OCI-M2 (cell line): ENCODE measurements around the gene SYNE1.
"Not testable (repeated sequence)": the region's sequence is repeated elsewhere in the genome, so short reads cannot be mapped to it uniquely, and the experiment has no call there.

ENCODE experiments used
- DNase-seq: peaks from one replicate; lab custom pipeline; 2025; ENCODE audit not compliant: unreplicated experiment; lab: John Stamatoyannopoulos, UW

Gene SYNE1

DNA sequence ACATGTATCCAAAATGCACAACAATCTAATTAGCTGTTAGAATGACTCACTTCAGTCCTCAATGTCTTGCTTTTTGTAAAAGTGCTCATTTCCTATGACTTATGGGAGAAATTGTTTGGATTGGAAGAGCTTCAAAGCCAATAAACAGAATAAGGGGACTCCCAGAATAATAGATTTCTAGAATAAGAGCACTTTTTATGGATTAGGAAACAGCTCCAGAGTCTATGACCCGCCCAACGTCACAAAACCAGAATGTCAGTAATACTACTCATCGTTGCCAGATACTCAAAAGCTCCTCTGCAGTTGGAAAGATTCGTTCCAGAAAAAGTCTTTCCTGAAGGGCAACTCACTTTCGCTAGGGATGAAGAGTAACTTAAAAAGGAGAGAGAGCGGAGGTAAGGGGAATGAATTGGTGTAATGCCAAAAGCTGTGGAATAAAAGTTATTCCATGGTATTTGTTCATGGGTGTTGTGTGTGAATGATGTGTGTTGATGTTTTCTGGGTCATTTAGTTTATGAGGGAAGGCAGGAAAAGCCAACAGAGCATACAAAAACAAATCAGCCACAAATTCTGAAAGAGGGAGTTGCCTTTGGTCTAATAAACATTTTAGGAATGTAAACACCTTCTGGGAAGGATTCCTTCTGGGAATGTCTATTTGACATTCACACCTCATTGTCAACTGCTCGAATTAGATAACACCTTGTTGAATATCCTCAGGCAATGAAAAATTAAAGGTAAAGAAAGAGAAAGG is 64.6 kb downstream of the SYNE1 start:
- DNase-seq: no peak

DNA sequence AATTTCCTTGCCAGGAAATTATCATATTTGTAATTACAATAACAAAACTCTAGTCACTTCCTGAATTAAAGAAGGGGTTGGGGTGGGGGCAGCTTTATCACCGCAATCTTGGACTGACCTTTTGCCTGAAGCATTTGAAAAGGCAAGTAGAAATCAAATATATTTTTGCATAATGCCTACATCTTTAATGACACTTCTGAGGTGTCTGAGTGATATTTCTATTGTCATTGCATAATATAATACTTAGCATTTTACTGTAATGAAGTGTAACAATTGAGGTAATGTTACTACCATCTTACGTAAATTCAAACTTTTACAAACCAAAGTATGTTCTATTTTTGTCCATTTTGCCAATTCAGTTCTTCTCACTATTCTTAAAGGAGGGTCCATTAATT is 65.2 kb downstream of the SYNE1 start:
- DNase-seq: no peak

DNA sequence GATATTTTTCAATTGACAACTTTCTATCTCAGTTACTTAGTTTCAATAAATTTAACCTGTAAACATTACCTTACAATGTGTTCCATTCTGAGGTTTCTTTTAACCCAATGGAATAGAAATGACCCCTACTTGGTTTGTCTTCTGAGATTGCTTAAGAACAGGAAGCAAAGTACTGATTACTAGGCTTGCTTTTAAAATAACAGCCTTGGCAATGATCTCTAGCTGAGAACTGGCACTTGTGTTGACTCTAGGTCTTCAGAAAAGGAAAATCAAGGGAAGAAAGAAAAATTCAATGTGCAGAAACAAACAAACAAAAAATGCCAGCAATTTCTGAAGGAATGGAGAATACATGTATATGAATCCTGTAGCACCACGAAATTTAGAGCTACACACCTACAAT is 66.1 kb downstream of the SYNE1 start:
- DNase-seq: no peak

DNA sequence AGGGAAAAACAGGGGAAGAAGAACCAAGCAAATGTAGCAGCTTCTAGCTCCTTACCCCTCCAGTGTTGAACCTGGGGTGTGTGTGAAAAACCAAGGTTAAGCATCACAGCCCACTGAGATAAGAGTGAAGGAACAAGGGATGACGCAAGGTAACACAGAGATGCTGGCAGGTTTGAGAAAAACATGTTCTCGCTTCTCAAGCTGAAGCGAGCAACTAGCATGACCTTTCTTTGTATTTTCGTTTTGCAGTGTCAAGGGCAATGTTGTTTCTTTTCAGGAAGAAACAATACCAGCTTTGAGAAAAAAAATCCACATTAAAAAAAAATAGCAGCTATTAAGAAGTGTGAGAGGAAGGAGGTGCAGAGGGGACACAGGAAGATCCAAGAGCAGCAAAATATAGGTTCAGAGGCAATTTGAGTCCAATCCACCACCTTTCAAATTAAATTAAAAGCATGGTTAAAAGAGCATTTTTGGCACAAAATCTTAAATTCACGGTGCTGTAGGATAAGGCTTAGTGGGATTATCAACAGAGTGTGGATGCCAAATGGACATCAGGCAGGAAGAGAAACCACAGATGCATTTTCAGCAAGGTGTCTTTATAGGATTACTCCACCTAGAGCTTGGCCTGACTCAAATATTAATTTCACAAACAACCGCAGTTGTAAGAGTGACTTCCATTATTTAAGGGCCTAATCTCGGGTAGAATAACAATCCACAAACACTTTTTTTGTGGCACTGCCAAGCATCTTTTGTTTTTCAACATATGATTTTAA is 70.9 kb downstream of the SYNE1 start:
- no peak for DNase-seq

DNA sequence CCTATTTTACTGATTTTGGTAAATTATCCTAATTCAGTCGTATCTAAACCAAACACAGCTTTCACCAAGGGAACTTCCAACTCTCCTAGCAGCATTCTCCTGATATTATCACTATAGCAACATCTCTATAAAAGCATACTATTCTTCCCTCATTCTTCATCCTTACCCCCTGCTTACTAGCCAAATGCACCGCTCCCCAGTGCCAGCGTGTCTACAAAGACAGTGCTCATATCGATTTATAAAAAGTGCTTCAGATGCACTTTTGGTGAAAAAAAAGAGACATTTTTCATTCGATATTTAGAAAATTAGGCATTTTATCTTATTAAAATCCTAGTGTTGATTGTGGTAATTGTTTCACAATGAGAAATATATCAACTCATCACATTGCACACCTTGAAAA is 74.0 kb downstream of the SYNE1 start:
- DNase-seq: no peak

DNA sequence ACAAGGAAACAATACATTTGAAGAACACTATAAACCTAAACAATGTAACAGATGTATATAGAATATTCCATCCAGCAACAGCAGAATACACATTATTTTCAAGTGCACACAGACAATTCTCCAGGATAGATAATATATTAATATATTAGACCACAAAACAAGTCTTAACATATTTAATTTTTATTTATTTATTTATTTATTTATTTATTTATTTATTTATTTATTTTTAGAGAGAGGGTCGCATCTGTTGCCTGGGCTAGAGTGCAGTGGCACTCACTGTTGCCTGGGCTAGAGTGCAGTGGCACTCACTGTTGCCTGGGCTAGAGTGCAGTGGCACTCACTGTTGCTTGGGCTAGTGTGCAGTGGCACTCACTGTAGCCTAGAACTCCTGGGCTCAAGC is 78.4 kb downstream of the SYNE1 start:
- DNase-seq: not testable (repeated sequence)

DNA sequence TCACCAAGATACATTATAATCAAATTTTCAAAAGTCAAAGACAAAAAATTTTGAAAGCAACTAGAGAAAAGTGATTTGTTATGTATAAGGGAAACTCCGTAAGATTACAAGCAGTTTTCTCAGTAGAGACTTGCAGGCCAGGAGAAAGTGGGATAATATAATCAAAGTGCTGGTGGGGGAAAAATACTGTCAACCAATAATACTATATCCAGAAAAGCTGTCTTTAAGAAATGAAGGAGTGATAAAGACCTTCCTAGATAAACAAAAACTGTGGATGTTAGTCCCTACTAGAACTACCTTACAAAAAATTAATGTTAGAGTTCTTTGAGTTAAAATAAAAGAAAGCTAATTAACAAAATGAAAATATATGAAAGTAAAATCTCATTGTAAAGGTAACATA is 79.7 kb downstream of the SYNE1 start:
- DNase-seq: no peak

DNA sequence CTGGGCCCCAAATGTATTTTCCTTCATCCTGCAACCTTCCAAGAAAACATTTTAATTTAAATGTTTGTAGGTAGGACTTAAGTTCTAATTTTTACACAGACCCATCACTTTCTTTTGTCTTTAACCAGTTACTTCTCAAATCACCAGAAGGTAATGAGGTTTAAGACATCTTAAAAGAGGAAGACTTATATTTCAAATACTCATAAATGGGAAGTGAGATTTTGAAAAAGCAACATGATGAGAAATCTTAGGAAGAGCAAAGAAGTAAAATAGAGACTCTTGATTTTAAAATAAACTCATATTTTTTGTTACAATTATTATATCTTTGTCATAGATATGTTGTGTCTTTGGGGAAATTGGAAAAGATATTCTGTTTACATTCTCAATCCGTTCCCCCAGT is 82.3 kb downstream of the SYNE1 start:
- no peak for DNase-seq

DNA sequence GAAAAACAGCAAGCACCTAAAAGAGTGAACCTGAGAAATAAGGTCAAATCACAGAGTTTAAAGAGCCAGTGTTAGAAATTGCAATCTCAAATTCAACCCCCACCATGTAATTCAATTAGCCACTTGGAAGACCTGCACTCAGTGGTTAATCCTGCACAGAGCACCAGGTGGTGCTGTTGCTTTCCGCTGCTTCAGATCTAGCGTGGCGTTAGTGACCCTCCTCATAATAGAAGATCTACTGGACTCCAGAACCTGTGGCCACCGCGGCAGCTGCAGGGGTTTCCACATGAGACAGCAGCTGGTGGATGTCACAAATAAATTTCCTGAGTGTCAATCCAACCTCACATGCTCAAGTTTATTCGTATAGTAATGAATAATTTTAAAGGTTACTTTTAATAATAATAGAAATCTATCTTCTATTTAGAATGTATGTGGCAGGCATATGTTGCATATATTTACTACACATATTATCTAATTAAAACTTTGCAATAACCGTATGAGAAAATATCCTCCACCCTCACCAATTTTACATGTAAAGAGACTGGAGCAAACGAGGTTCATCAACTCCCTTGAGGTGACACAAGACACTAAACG is 84.4 kb downstream of the SYNE1 start:
- peak; percentile 71 for DNase-seq

DNA sequence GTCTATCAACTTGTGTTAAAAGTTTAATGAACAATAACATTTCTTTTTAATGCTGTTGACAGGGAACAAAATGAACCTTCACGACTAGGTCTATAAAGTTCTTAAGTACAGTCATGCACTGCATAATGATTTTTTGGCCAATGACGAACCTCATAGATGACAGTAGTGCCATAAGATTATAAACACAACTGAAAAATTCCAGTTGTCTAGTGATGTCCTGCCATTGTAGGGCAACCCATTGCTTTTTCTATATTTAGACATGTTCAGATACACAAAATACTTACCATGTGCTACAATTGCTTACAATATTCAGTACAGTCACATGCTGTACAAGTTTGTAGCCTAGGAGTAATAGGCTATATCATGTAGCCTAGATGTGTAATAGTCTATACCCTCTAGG is 93.6 kb downstream of the SYNE1 start:
- no peak for DNase-seq

DNA sequence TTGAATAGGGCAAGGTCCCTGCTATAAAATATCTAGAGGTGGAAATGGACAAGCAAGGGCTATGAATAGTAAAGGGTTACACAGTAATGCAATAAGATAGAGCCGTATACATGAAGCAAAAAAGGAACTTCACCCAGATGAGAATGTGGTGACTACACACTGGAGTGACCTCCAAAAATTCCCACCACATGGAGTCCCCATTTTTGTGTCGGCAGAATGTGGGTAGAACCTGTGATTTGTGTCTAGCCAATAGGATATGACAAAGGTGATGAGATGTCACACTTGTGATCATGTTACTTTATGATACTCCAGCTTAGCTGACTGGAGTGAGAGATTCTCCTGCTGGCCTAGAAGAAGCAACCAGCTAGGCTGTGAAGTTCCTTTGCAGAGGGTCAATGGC is 96.8 kb downstream of the SYNE1 start:
- DNase-seq: no peak

DNA sequence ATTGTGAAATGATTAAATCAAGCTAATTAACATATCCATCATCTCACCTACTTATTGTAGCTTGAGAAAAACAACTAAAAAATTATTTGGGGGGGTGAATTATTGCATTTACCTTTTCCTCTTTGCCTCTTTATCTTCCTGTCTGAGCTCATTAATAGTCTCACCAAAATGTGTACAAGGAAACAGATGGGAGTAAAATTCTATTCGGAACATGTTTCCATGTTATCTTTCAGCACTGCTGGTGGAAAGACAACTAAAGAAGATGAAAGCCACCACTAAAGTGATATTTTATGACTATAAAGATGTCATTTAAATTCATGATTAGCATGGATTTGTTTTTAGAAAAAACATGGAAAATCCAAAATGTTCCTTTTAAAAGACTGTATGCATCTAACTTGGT is 102.6 kb downstream of the SYNE1 start:
- DNase-seq: no peak

DNA sequence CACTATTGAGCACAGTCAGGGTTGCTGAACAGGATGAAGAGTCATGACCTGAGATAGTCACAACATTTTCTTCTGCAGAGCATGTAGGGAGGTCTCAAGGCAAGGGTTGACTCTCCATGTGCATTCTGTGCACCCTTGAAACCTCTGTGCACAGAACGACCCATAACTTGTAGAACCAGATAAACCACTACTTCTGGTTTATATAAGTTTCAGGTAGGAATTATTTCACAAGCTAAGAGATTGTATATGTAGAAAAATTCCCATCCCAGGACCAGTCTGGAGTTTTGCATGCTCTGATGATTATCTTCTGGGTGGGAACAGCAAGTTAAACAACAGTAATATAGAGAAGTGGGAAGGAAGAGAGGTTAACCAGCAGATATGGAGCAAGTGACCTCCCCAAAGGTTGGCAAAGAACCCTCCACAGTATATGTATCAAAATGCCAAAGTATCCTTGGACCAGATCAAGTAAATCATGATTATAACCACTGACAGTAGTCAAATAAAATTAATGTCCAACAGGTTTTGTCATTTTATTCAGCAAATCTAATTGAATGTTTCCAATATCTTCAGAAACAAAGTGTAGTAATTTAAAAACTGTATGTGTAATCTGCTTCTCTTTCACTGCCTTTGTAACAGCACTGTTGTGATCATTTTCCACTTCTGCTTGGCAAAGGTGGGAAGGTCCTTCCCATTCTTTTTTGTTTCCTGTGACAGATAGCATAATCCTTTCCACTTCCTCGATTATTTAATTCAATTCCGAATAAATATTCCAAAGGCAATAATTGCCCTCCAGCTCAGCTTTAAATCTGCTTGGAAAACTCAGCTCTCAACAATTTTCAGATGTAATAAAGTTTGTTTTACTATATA is 104.4 kb downstream of the SYNE1 start:
- no peak for DNase-seq

DNA sequence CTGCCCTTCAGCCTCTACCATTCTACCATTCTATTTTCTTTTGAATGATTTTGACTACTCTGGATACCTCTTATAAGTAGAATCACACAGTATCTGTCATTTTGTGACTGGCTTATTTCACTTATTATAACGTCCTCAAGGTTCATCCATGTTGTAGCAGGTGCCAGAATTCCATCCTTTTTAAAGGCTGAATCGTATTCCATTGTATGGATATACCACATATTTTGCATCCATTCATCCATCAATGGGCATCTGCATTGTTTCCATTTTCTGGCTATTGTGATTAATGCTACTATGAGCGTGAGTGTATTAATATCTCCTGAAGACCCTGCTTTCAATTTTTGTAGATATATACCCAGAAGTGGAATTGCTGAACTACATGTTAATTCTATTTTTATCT is 105.5 kb downstream of the SYNE1 start:
- DNase-seq: no peak

DNA sequence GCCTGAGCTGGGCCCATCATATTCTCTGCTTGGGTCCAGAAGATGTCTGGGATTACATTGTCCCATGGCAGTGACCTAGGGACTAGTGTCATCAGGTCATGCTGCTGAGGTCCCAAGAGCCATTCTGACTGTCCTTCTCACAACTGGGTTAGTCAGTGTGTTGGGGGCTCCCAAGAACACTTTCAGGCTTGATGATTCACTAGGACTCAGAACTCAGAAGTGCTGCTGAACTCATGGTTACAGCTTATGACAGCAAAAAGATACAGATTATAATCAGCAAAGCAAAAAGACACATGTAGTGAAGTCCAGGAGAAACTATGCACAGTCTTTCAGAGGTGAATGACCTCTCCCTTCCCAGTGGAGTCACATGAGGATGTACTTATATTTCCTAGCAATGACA is 107.8 kb downstream of the SYNE1 start:
- no peak for DNase-seq

DNA sequence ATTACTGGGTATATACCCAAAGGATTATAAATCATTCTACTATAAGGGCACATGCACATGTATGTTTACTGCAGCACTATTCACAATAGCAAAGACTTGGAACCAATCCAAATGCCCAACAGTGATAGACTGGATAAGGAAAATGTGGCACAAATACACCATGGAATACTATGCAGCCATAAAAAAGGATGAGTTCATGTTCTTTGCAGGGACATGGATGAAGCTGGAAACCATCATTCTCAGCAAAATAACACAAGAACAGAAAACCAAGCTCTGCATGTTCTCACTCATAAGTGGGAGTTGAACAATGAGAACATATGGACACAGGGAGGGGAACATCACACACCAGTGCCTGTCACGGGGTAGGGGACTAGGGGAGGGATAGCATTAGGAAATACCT is 123.0 kb downstream of the SYNE1 start:
- not testable (repeated sequence) for DNase-seq

DNA sequence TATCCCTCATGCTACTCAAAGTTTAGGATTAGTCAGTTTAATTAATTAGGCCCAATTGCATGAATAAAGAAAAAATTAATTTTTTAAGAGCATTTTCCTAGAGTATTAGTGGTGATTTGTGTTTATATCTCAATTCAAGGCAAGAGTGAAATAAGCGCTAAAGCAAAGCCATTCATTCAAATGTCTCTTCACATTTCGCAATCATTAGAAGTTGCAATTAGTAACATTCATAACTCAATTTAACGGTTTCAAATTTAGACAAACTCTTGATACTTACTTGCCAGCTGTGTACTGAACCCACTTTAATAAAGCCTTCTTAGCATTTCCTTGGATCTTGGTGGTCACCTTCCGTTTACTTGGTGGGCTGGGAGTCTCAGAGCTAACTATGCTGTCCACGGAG is 127.2 kb downstream of the SYNE1 start:
- DNase-seq: no peak

DNA sequence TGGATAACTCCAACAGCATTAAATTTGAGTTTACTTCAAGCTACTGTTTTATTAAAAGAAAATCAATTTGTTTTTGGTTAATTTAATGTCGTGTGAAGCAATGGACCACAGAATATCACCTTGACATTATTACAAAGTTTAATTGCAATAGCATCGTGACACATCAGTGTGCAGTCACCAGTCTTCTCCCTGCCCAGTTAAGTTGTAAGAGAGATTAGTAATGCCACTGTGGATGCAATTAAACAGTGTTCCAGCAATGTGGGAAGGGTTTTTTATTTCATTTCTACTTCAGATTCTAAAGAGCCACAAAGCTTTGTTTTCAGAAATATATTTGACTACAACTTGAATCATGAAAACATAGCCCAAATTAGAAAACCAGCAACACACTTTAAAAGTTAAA is 128.7 kb downstream of the SYNE1 start:
- DNase-seq: no peak

DNA sequence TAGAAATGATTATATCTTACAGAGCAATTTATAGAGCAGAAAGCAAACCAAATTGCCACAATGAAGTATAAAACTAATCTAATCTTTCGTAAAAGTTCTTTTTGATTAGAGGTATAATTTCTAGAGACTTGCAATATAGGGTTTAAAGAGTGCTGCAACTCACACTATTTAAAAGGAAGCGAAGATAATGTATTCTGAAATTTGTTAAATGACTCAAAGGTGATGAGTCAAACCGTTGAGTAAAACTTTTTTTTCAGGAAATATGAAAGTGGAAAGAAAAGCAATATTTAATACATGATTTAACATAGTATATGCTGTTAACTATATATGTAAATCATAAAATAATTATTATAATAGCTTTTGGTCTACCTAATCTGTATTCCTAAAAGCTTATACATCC is 133.6 kb downstream of the SYNE1 start:
- DNase-seq: no peak

DNA sequence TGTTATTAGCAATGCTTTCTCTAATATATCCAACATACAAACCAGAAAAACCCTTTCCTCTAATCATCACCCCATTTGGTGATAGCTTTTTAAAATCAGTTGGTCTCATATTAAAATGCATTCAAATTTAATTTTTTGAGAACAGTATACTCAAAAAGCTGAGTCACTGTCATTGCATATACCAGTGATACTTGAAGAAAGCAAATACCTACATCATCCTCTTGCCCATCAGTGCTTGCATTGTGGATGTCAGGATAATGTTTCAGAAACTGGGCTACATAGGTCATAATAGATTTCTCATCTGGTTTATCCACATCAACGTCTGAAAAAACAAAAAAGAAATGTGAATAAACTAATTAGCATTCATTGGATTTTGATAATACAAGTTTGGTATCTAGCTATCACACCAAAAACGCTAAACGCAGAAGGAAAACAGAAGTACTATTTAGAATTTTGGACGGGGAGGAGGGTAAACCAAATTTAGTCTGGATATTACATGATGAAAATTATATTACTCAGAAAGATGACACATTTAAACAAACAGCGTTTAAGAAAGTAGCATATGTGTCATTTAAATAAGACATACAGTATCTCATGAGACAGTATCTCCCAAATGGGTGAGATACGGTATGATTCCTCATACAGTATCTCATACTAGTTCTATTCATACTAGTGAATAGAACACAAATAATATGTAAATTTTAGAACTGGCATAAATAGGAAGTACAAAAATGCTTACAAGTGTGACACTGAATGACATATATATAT is 134.6 kb downstream of the SYNE1 start:
- DNase-seq: no peak

DNA sequence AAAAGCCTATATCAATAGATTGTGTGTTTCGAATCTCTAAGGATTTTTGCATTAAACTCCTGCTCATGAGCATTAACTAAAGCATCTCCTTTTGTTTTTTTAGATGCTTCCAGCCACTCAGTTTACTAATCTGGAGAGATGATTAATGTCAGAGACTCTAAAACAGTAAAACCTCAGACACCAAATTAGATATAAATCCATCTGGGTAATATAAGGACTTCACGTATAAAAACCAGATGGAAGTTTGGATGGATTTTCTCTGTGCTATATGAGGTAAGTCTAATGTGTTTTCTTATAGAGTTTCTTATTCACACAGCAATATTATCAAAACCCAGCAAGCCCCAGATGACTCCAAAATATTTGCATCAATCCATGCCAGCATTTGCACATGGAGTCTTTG is 137.2 kb downstream of the SYNE1 start:
- no peak for DNase-seq
